ENCODE data around the gene BLVRB. TPM values are rescaled to one million over a fixed set of nuclear protein-coding genes. Genes with fewer than 3 reads are reported as not detected.

The BLVRB gene
- total RNA-seq: 10 to 100 TPM; 34.1 to 35.6 TPM

- peaks cover 11% of the 10 kb centered on the region for H3K27me3 Mint-ChIP-seq
- H3K9me3 Mint-ChIP-seq (ENCODE audit: low read depth): no peaks in the 10 kb centered on the region
- peaks cover 4% of the 10 kb centered on the region for H3K36me3 Mint-ChIP-seq (ENCODE audit: low read depth)
- DNase-seq (peak; percentile 100), ATAC-seq (peak; percentile 84)
- ChIA-PET CTCF (interaction anchor here (0.7 to 3.2 kb wide), 18 partner anchors 11 to 236 kb away, joined by 3 to 21 read pairs (median 5); partner anchors contain the start of gene SERTAD3), POLR2A (interaction anchor here (0.5 to 1.2 kb wide), 6 partner anchors 23 to 180 kb away, joined by 3 to 7 read pairs (median 4); partner anchors contain the start of genes C19orf47, PLD3 and SERTAD1)
- peak within 1 kb of the TSS; percentile 87 for H3K27ac Mint-ChIP-seq
- H3K4me3 Mint-ChIP-seq: peak within 1 kb of the TSS; percentile 77
- peaks cover 30% of the 10 kb centered on the region for H3K4me1 Mint-ChIP-seq
- intact Hi-C loops (cut with DNase I, micrococcal nuclease): loop anchor here (1.0 to 10.0 kb wide), 17 partner anchors 21 to 797 kb away; partner anchors contain the start of genes C19orf47 (in 2 of the 2), PLD3 (in 2 of the 2), SERTAD1 (in 2 of the 2) and SERTAD3 (in 2 of the 2)
Observed at GRCh38 chr19:40465557-40466218, at the start of gene BLVRB. BLVRB (minus strand) TSS chr19:40465745; CDS start chr19:40465688, 57 bp downstream.

GRCh38 chr19:40513741-40514315 lies 48.3 kb upstream of the BLVRB start:
- ChIA-PET CTCF (interaction anchor here (0.6 to 1.0 kb wide), 4 partner anchors 13 to 178 kb away, joined by 3 to 5 read pairs (median 3); no protein-coding TSS in a partner anchor), POLR2A (no interaction called here)
- ATAC-seq (peak; percentile 49), DNase-seq (no peak)
- intact Hi-C loops (cut with DNase I, micrococcal nuclease): no loop called here
- H3K4me1 Mint-ChIP-seq: peaks cover 11% of the 10 kb centered on the region
- H3K27ac Mint-ChIP-seq: no peak overlapping the region
- no peak overlapping the region for H3K4me3 Mint-ChIP-seq
- H3K36me3 Mint-ChIP-seq (ENCODE audit: low read depth): peaks cover 5% of the 10 kb centered on the region
- no peaks in the 10 kb centered on the region for H3K9me3 Mint-ChIP-seq (ENCODE audit: low read depth)
- H3K27me3 Mint-ChIP-seq: peaks cover 39% of the 10 kb centered on the region

GRCh38 chr19:40513345-40513678 lies 47.8 kb upstream of the BLVRB start:
- DNase-seq (no peak), ATAC-seq (no peak)
- no peak overlapping the region for H3K27ac Mint-ChIP-seq
- H3K4me3 Mint-ChIP-seq: no peak overlapping the region
- H3K9me3 Mint-ChIP-seq (ENCODE audit: low read depth): no peaks in the 10 kb centered on the region
- H3K27me3 Mint-ChIP-seq: peaks cover 40% of the 10 kb centered on the region
- H3K36me3 Mint-ChIP-seq (ENCODE audit: low read depth): peaks cover 5% of the 10 kb centered on the region
- POLR2A ChIA-PET: no interaction called here
- CTCF ChIA-PET: interaction anchor here (0.7 to 1.1 kb wide), 3 partner anchors 13 to 88 kb away, joined by 3 read pairs; no protein-coding TSS in a partner anchor
- intact Hi-C loops (cut with DNase I, micrococcal nuclease): no loop called here
- H3K4me1 Mint-ChIP-seq: peaks cover 11% of the 10 kb centered on the region

GRCh38 chr19:40512473-40513344 lies 47.2 kb upstream of the BLVRB start:
- POLR2A ChIA-PET: no interaction called here
- Mint-ChIP-seq H3K27me3 (peaks cover 42% of the 10 kb centered on the region), H3K36me3 (ENCODE audit: low read depth) (peaks cover 5% of the 10 kb centered on the region), H3K4me3 (no peak overlapping the region), H3K9me3 (ENCODE audit: low read depth) (no peaks in the 10 kb centered on the region), H3K4me1 (peaks cover 11% of the 10 kb centered on the region), H3K27ac (no peak overlapping the region)
- intact Hi-C loops (cut with DNase I, micrococcal nuclease): no loop called here
- CTCF ChIA-PET: interaction anchor here (0.7 to 1.5 kb wide), 4 partner anchors 22 to 89 kb away, joined by 3 to 4 read pairs (median 3); no protein-coding TSS in a partner anchor
- DNase-seq (peak; percentile 32), ATAC-seq (peak; percentile 19)

- Mint-ChIP-seq H3K27ac (no peak overlapping the region), H3K9me3 (ENCODE audit: low read depth) (no peaks in the 10 kb centered on the region), H3K27me3 (peaks cover 40% of the 10 kb centered on the region), H3K4me1 (peaks cover 11% of the 10 kb centered on the region), H3K4me3 (no peak overlapping the region), H3K36me3 (ENCODE audit: low read depth) (peaks cover 5% of the 10 kb centered on the region)
- intact Hi-C loops (cut with DNase I, micrococcal nuclease): no loop called here
- ATAC-seq (peak; percentile 18), DNase-seq (no peak)
- ChIA-PET CTCF (interaction anchor here (0.7 to 1.5 kb wide), 3 partner anchors 22 to 25 kb away, joined by 3 to 4 read pairs (median 3); no protein-coding TSS in a partner anchor), POLR2A (no interaction called here)
Observed at GRCh38 chr19:40512110-40512472, 46.5 kb upstream of the BLVRB start.

- Mint-ChIP-seq H3K4me1 (peaks cover 11% of the 10 kb centered on the region), H3K9me3 (ENCODE audit: low read depth) (no peaks in the 10 kb centered on the region), H3K27me3 (peaks cover 39% of the 10 kb centered on the region), H3K4me3 (no peak overlapping the region), H3K36me3 (ENCODE audit: low read depth) (peaks cover 5% of the 10 kb centered on the region), H3K27ac (no peak overlapping the region)
- ChIA-PET CTCF (interaction anchor here (1.5 kb wide), 1 partner anchor 21 kb away, joined by 4 read pairs; no protein-coding TSS in a partner anchor), POLR2A (no interaction called here)
- no peak for DNase-seq
- no peak for ATAC-seq
- intact Hi-C loops (cut with DNase I, micrococcal nuclease): no loop called here
Observed at GRCh38 chr19:40511487-40511886, 45.9 kb upstream of the BLVRB start.

GRCh38 chr19:40510526-40511115 lies 45.1 kb upstream of the BLVRB start:
- POLR2A ChIA-PET: no interaction called here
- DNase-seq (no peak), ATAC-seq (no peak)
- H3K36me3 Mint-ChIP-seq (ENCODE audit: low read depth): peaks cover 5% of the 10 kb centered on the region
- no peaks in the 10 kb centered on the region for H3K9me3 Mint-ChIP-seq (ENCODE audit: low read depth)
- no peak overlapping the region for H3K4me3 Mint-ChIP-seq
- intact Hi-C loops (cut with DNase I, micrococcal nuclease): no loop called here
- H3K4me1 Mint-ChIP-seq: peaks cover 11% of the 10 kb centered on the region
- peaks cover 39% of the 10 kb centered on the region for H3K27me3 Mint-ChIP-seq
- CTCF ChIA-PET: interaction anchor here (0.7 to 1.2 kb wide), 3 partner anchors 8 to 244 kb away, joined by 3 to 4 read pairs (median 3); no protein-coding TSS in a partner anchor
- H3K27ac Mint-ChIP-seq: no peak overlapping the region

GRCh38 chr19:40508739-40509260 lies 43.3 kb upstream of the BLVRB start:
- H3K27ac Mint-ChIP-seq: no peak overlapping the region
- DNase-seq: no peak
- intact Hi-C loops (cut with DNase I, micrococcal nuclease): no loop called here
- peaks cover 5% of the 10 kb centered on the region for H3K36me3 Mint-ChIP-seq (ENCODE audit: low read depth)
- ATAC-seq: no peak
- H3K9me3 Mint-ChIP-seq (ENCODE audit: low read depth): no peaks in the 10 kb centered on the region
- ChIA-PET POLR2A (interaction anchor here (0.6 kb wide), 1 partner anchor 361 kb away, joined by 9 read pairs; no protein-coding TSS in a partner anchor), CTCF (no interaction called here)
- no peak overlapping the region for H3K4me3 Mint-ChIP-seq
- peaks cover 28% of the 10 kb centered on the region for H3K27me3 Mint-ChIP-seq
- H3K4me1 Mint-ChIP-seq: peaks cover 7% of the 10 kb centered on the region

- ChIA-PET CTCF (no interaction called here), POLR2A (no interaction called here)
- ATAC-seq (no peak), DNase-seq (no peak)
- H3K27me3 Mint-ChIP-seq: peaks cover 22% of the 10 kb centered on the region
- intact Hi-C loops (cut with DNase I, micrococcal nuclease): no loop called here
- no peaks in the 10 kb centered on the region for H3K9me3 Mint-ChIP-seq (ENCODE audit: low read depth)
- no peak overlapping the region for H3K27ac Mint-ChIP-seq
- H3K36me3 Mint-ChIP-seq (ENCODE audit: low read depth): peaks cover 5% of the 10 kb centered on the region
- H3K4me1 Mint-ChIP-seq: peaks cover 5% of the 10 kb centered on the region
- H3K4me3 Mint-ChIP-seq: no peak overlapping the region
Observed at GRCh38 chr19:40507892-40508291, 42.3 kb upstream of the BLVRB start.

- ChIA-PET POLR2A (no interaction called here), CTCF (interaction anchor here (0.7 kb wide), 1 partner anchor 18 kb away, joined by 3 read pairs; no protein-coding TSS in a partner anchor)
- no peak for ATAC-seq
- Mint-ChIP-seq H3K9me3 (ENCODE audit: low read depth) (no peaks in the 10 kb centered on the region), H3K36me3 (ENCODE audit: low read depth) (no peaks in the 10 kb centered on the region), H3K27ac (no peak overlapping the region), H3K4me3 (no peak overlapping the region), H3K27me3 (peaks cover 8% of the 10 kb centered on the region), H3K4me1 (no peaks in the 10 kb centered on the region)
- DNase-seq: no peak
- intact Hi-C loops (cut with DNase I, micrococcal nuclease): no loop called here
Observed at GRCh38 chr19:40506099-40506498, 40.6 kb upstream of the BLVRB start.

All from activated CD4-positive, alpha-beta T cell treated with anti-CD3 and anti-CD28 coated beads for 36 hours (primary cell).